ENCODE data around the gene GCC2. TPM values are rescaled to one million over a fixed set of nuclear protein-coding genes. Genes with fewer than 3 reads are reported as not detected.
"Not testable (repeated sequence)": the region's sequence is repeated elsewhere in the genome, so short reads cannot be mapped to it uniquely, and the experiment has no call there.

The GCC2 gene
- total RNA-seq, 1 donor from 2014 or later = 32.9 TPM

DNA sequence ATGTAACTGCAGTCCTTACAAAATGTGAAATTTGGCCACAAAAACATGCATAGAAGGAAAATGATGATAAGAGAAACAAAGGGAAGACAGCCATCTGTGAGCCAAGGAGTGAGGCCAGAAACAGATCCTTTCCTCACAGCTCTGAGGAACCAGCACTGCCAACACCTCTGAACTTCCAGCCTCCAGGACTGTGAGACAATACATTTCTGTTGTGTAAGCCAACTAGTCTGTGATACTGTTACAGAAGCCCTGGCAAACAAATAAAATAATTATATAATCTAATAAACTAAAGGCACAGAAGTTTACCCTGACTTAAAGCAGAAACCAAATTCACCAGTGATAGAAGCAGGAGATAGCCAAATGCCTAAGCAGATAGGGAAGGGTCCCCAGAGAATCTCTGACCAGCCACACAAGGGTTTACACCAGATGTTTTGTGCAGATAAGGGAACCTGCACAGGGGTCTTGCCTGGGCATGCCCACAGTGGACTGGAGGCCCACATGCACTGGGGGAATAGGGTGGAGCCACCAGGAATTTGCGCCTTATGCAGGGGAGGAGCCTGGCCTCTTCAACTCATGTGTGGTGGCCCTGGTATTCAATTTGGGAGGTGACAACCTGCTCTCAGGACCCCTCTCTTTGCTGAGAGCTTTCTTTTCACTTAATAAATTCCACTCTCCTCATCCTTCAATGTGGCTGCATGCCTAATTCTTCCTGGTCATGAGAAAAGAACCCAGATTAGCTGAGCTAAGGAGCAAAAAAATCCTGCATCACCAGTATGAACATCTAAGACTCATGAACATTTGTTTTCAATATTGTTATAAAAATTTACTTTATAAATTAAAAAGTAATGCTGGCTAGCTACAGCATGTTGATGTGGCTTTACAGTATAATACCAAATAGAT is 3.8 kb upstream of the GCC2 start:
- DNase-seq (ENCODE audit: low spot score) = no peak

DNA sequence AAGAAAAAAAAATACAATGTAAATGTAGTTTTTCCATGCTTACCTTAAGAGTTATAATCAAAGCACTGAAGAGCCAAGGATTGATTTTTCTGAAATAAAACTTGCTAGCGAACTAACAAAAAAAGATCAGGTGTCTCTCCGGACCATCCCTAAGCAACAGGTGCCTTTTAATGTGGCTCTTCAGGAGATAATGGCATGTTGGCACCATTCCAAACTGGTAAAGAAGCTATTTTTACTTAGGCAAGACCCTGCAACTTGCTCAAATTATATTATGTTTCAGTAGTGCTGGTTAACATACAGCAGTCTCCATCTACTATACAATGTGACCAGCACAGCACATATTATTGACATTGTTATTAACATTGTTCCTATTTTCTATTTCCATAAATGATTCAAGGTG is 2.3 kb upstream of the GCC2 start:
- no peak for DNase-seq (ENCODE audit: low spot score)

DNA sequence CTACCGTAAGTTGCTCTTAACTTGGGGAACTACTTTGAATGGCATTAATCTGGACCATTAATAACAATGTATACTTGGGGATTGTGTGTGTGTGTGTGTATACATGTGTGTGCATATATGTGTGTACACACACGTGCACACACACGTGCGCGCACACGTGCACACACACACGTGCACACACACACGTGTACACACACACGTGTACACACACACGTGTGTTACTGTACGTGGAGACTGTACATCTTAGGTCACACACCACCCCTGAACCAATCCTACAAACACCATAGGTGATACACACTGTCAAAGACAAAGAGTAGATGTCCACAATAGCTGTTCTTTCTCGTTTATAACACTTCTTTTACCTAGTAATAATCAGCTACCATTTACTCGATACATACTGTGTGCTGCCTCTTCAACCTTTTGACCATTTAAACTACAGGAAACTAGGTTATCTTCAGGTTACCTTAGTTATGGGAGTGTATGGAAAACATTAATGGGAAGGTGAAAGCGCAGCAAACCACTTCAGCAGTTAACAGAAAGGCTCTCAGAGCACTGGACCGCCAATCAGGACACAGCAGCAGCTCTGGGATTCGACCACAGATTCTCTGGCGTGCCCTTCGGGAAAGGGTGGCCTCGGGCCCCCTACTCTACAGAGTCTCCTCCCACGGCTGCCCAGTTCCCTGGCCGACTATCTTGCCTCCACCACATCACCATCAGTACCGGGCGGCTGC is 894 bp upstream of the GCC2 start:
- DNase-seq (ENCODE audit: low spot score) = no peak

DNA sequence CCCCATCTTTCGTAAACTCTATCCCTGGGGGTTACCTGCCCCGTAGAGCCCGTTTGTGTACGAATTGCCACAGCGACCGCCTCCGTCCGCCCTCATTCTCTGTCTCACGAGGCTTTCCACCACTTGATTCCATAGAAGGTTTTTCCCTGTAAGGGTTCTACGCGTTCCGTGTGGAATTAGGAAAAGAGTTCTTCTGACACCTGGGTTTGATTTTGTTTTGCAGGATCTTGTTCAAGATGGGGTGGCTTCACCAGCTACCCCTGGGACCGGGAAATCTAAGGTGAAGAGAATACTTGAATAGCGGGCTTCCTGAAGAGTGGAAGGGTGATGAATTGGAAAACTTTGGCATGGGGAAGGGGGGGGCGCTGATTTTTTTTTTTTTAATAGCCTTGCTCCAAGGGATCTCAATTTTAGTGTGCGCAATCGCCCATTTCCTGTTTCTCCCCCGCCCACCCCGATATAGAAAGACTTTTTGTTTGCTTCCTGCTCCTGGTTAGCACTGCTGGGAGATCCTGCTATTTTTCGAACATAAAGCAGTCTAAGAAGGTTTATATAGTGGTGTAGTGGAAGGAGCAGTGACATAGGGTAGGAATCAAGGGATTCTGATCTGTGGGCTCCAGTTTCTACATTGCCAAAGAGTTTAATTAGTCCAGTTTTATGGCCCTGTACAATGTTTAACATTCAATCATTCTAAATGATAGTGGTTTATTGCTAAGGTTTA is 564 bp downstream of the GCC2 start:
- DNase-seq (ENCODE audit: low spot score) = no peak

DNA sequence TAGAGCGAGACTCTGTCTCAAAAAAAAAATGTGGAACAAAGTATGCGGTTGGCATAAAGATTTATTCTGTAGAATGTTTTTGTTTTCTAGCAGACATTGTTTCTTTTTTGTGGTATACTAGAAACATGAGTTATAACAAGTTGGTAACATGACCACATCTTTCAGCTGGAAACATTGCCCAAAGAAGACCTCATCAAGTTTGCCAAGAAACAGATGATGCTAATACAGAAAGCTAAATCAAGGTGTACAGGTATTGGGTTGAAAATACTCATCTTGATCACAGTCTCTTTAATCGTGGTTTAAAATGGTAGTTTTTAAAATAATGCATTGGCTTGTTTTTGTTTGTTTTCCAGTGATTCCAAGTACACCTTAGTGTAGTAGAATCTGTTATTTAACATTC is 1.9 kb downstream of the GCC2 start:
- no peak for DNase-seq (ENCODE audit: low spot score)

DNA sequence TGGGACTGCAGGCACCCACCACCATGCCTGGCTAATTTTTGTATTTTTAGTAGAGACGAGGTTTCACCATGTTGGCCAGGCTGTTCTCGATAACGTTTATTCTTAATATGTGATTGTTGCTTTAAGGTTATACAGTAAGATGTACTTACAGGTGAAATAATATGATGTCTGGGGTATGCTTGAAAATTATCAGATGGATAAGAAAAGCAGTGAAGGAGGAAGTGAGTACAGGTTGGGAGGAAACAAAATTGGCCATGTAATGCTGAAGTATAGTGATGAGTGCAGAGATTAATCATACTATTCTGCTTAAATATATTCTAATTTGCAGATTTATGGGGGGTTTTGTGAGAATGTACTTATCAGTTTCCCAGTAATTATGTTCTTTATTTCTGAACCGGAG is 3.0 kb downstream of the GCC2 start:
- no peak for DNase-seq (ENCODE audit: low spot score)

DNA sequence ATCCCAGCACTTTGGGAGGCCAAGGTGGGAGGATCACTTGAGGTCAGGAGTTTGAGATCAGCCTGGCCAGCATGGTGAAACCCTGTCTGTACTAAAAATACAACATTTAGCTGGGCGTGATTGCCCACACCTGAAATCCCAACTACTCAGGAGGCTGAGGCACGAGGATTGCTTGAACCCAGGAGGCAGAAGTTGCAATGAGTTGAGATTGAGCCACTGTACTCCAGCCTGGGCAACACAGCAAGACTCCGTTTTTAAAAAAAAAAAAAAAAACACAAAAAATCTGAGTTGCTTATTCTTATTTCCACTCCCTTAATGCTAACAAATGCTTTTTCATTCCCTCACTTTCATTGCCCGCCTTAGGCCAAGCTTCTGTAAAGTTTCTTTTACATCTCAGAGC is 4.5 kb downstream of the GCC2 start:
- not testable (repeated sequence) for DNase-seq (ENCODE audit: low spot score)

DNA sequence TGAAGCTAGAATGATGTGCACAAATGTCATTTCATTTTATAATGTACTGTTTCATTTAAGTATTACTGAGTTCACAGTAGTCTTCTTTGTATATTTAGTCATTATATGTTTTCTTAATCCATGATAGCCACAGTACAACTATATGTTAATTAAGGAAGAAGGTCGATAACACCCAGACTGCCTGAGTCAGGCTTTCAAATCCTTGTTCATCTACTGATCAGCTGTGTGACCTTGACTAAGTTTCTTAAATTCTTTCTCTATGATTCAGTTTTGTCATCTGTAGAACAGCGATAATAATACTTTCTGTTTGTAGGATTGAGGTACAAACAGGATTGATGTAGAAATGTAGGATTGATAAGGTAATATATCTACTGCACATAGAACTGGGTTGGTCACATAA is 5.4 kb downstream of the GCC2 start:
- no peak for DNase-seq (ENCODE audit: low spot score)

DNA sequence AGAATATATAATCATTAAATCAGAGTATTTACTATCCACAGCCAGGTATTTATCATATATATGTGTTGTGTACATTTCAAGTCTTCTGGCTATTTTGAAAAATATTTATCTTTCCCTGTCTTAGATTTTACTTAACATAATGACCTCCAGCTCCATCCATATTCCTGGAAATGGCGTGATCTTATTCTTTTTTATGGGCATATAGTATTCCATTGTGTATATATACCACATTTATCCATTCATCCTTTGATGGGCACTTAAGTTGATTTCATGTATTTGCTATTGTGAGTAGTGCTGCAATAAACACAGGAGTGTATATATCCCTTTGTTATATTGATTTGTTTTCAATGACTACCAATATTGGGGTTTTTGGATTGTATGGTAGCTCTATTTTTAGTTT is 6.6 kb downstream of the GCC2 start:
- DNase-seq (ENCODE audit: low spot score) = no peak

DNA sequence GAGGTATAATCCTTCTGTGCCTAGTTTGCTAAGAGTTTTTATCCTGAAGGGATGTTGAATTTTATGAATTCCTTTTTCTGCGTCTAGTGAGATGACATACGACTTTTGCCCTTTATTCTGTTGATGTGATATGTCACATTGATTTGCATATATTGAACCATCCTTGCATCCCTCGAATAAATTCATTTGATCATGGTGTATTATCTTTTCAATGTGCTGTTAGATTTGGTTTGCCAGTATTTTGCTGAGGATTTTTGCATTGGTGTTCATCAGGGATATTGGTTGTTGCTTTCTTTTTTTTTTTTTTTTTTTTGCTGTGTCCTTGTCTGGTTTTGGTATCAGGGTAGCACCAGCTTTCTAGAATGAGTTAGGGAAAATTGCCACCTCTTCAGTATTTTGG is 9.1 kb downstream of the GCC2 start:
- DNase-seq (ENCODE audit: low spot score) = no peak

DNA sequence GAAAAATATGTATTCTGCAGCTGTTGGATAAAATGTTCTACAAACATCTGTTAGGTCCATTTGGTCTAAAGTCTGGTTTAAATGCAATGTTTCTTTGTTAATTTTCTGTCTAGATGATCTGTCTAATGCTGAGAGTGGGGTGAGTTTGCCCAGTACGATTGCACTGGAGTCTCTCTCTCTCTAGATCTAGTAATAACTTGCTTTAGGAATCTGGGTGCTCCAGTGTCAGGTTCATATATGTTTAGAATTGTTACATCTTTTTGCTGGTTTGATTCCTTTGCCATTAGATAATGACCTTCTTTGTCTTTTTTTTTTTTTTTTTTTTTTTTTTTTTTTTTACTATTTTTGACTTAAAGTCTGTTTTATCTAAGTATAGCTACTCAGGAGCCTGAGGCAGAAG is 10.4 kb downstream of the GCC2 start:
- DNase-seq (ENCODE audit: low spot score) = no peak

DNA sequence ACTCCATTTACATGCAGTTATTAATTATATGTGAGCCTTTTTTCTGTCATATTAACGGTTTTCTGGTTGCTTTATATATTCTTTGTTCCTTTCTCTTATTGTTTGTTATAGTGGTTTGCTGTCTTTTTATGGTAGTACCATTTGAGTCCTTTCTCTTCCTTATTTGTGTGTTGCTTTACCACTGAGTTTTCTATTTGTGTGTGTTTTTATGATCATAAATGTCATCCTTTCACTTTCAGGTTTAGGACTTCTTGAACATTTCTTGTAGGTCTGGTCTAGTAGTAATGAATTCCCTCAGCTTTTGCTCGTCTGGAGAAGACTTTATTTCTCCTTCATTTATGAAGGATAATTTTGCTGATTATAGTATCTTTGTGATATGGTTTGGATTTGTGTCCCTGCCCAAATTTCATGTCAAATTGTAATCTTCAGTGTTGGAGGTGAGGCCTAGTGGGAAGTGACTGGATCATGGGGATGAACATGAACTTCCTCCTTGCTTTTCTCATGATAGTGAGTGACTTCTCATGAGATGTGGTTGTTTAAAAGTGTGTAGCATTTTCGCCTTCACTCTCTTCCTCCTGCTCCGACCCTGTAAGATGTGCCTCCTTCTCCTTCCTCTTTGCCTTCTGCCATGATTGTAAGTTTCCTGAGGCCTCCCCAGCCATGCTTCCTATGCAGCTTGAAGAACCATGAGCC is 11.5 kb downstream of the GCC2 start:
- no peak for DNase-seq (ENCODE audit: low spot score)

DNA sequence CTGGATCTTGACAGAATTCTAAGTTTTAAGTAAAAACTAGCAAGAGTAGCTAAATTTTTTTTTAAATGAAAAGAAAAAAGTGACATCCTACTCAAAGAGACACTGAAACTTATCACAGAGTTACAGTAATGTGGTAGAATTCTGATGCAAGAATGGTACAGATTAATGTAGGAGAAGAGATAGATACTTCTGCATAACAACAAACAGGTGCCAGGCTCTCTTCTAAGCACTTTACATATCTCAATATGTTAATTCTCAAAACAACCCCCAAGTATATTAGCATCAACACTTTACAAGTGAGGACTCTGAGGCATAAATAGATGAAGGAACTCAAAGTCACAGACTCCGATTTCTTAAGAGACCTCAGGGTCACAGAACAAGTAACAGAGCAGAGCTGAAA is 28.1 kb downstream of the GCC2 start:
- DNase-seq (ENCODE audit: low spot score) = no peak

DNA sequence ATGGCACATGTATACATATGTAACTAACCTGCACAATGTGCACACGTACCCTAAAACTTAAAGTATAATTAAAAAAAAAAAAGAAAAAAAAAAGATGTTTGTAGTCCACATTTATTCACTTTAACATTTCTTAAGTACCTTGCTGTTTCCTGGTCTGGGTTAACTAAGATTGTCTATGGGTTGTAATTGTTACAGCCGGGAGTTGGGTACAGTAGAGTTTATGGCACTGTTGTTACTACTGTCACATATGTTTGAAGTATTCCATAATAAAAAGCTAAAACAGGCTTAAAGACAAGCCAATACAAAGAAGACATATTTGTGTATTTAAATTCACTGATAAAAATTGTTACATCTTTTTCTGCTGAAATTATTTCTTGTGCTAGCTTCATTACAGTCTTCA is 36.2 kb downstream of the GCC2 start:
- no peak for DNase-seq (ENCODE audit: low spot score)

DNA sequence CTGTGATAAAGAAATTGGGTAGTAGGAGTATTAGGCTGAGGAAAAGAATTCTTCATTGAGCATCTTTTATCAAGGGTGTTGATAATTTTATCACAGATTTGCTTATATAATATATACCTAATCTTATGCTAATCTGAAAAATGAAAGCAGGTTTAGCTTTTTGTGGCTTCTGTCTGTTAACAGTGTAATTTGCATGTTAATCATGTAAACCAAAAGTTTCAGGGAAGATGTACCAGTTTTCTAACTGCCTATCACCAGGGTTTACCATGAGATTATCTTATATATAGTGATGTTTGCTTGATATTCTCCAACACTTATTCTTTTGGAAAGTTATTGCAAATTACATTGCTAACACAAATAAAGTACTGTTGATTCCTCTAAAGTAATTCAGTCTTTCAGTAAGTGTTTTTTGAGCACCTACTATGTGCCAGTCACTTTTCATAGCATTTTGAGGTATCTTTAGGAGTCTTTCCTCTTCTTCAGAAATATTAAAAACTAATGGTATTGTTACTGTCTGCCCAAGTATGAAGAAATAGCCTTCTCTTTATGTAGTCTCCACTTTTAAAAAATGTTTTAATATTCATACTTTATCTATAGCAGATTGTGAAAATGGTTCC is 41.6 kb downstream of the GCC2 start:
- DNase-seq (ENCODE audit: low spot score) = no peak

DNA sequence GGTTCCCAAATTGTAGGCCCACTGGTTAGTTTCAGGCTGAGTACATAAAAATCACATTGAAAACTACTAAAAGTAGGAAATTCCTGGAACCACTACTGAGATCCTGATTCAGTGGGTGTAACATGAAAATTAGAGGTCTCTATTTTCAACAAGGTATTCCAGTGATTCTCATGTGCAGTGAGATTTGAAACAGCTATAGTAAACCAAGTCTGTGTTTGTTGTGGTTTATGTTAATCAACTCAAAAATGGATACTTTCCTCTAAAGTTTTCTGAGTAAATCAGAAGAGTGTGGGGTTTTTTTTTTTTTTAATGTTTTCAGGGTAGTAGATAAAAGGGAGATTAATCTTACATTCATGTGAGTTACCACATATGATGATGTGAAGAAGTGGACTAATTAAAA is 42.8 kb downstream of the GCC2 start:
- DNase-seq (ENCODE audit: low spot score) = no peak

DNA sequence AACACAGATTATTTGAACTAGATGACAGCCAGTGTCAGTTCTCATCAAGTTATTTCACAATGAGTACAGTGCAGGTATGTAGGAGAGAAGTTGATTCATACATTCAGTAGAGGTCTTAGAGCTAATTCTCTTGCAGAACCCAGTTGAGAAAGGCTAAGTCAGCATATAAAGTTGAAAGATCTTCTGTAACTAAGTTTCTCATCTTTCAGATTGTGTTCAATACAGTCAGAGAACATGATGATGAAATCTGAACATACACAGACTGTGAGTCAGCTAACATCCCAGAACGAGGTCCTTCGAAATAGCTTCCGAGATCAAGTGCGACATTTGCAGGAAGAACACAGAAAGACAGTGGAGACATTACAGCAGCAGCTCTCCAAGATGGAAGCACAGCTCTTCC is 43.4 kb downstream of the GCC2 start:
- no peak for DNase-seq (ENCODE audit: low spot score)

DNA sequence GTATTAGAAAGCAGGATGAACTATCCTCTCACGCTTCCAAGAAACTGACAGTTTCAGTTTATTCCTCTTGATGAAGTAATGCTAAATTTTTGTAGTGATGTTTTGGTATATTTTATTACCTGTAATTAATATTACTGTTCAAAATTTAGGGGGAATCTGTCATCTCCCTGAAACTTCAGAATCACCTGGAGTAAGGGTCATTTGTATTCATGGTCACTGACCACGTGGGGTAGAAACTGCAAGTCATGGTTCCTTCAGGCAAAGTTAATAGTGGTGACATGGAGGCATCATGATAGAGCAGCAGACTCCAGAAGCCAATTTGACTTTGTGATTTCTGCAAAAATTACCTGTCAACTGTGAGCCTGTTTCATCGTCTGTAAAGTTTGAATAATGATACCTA is 47.2 kb downstream of the GCC2 start:
- DNase-seq (ENCODE audit: low spot score) = not testable (repeated sequence)

DNA sequence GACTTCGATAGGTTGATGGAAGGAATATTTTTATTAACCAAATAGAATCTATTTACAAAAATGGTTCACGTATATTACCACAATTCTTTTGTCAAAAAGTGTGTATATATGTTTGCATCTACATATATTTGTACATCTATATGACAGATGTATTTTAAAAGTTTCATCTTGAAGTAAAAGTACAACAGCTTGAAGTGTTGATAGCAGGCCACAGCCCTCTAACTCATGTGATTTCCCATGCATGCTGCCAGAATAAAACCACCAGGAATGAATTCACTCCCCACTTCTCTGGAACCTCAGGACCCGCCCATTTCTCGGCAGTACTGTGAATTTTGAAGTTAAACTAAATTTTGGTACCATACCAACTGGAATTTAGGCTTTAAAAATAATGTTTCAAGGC is 58.6 kb downstream of the GCC2 start:
- DNase-seq (ENCODE audit: low spot score) = not testable (repeated sequence)

DNA sequence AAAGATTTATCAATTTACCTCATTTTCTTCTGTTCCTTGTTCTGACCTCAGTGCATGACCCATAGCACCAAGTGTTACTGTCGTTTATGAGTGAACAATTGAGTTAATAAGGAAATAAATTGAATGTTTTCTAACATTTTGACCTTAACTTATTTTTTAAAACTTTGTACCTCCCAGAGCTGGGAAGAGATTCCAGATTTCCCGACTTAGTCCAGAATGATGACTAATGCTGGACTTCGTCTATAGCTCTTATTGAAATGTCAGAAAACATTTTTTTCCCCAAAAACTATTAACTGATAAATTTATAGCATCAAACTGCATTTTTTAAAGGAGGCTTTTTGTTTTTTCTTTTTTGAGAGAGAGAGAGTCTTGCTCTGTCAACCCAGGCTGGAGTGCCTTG is 63.4 kb downstream of the GCC2 start:
- DNase-seq (ENCODE audit: low spot score) = not testable (repeated sequence)

DNA sequence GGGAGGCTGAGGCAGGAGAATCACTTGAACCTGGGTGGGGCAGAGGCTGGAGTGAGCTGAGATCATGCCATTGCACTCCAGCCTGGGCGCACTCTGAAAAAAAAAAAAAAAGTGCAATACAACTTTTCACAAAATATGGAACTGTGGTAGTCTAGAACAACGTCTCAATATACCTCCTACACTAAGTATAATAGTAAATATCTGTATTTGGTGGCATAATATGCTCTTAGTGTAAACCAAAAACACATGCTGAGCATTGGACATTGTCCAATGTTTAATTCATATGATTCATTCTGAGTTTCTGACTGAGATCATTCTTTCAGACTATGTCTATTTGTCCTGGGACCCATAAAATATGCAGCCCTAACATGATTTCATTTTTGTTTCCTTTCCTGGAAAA is 65.5 kb downstream of the GCC2 start:
- not testable (repeated sequence) for DNase-seq (ENCODE audit: low spot score)

Measured in mesenteric fat pad (tissue), 1 donor.